ENCODE results near the gene KHDC3L. TPM values are rescaled to one million over a fixed set of nuclear protein-coding genes. Genes with fewer than 3 reads are reported as not detected.
"Not testable (repeated sequence)": the region's sequence is repeated elsewhere in the genome, so short reads cannot be mapped to it uniquely, and the experiment has no call there.

Gene KHDC3L
- total RNA-seq, 1 donor from 2014 or later = not detected

DNA sequence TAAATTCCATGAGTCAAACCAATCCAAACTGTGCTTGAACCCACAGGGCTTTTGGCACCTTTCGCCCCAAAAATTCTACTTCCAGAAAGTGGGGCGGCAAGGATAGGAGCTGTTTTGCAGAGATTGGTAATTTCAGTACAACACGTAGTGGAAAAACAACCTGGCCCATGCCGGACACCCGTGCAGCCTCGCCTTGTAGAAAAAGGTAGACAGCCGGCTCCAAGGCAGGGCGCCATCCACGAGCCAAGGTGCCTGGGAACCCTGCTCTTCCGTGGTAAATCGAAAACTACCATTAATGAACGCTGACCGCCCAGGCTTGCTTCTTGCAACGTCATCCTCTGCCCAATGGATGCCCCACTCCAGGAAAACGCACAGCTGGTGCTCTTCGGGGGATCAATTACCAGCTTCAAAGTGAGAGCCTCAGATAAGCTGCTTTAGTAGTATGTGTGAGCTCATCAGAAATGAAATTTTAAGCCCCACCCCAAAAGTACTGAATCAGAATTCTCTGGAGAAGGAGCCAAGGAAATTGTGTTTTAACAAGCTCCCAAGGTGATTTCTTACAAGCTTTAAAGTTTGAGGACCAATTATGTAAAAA is 5.4 kb downstream of the KHDC3L start:
- intact Hi-C loops (cut with DNase I) = no loop called here
- no peak for DNase-seq (ENCODE audit: low spot score)

DNA sequence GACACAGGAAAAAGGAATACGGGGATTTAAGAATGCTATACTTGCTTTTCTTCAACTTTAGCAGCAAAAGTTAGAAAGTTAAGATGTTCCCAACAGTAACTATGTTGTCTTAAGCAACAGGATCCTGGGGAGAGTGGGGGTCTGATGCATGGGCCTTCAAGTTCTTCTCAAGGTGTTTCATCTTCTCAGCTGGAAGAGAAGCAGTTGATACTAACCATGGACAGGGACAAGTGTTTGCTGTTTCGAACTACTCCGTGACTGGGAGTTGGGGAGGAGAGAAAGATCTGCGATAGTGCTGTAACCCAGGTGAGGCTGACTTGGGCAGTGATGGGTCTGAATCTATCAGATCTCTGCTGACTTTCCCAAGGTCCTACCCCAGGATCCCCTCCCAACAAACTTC is 6.2 kb downstream of the KHDC3L start:
- intact Hi-C loops (cut with DNase I) = no loop called here
- DNase-seq (ENCODE audit: low spot score) = no peak

DNA sequence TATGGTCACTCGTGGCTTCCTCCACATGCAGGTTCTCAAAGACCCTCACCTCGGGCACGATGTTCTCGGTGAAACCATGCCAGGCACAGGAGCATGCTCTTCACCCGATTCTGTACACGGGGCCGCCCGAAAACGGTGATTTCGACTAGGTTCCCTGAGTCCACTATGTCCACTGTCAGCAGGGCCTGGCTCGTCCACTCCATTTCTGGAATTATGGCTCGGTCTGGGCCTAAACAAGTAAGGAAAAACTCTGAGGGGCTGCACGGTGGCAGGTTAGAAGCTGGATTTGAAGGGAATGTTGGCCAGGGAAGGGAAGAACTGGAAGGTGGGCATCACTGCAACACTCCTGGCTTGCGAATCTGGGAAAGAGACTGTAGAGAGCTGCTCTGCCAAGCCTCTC is 6.7 kb downstream of the KHDC3L start:
- no peak for DNase-seq (ENCODE audit: low spot score)
- intact Hi-C loops (cut with DNase I) = no loop called here

DNA sequence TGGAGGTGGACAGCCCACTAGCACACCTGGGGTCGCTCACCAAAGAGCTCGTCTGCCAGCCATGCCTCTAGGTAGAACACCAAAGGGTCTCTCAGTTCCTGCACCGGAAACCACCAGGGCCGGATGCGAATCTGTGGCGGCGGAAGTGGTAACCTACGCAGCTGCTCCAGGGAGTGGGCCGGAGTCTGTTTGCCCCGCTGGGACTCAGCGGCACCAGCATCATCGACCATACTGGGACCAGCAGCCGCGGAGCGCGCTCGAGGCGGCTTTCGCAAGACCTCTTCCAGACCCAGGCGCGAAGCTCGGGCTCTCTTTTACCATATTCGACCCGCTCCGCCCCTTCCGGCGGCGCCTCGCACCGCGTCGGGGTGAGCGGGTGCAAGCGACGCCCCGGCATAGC is 7.1 kb downstream of the KHDC3L start, which contains the start of gene OOEP:
OOEP (minus strand) TSS at position 335 of the 400 bp plus-strand sequence; CDS start at position 230, 105 bp downstream.
- intact Hi-C loops (cut with DNase I) = no loop called here
- DNase-seq (ENCODE audit: low spot score) = no peak

DNA sequence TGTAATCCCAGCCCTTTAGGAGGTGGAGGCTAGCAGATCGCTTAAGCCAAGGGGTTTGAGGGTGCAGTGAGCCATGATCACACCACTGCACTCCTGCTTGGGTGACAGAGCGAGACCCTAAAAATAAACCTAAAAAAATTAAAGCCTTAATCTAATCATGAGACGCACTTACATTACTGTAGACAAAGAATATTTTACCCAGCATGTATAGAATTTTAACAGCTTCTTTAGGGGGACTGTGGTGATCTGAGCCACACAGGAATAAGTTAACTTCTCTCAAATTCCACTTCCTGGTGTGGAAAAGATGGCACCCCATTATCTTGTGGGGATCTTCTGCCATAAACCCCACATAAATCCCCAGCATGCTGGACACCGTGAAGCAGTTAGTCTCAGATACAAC is 9.5 kb downstream of the KHDC3L start:
- DNase-seq (ENCODE audit: low spot score) = no peak
- intact Hi-C loops (cut with DNase I) = no loop called here

DNA sequence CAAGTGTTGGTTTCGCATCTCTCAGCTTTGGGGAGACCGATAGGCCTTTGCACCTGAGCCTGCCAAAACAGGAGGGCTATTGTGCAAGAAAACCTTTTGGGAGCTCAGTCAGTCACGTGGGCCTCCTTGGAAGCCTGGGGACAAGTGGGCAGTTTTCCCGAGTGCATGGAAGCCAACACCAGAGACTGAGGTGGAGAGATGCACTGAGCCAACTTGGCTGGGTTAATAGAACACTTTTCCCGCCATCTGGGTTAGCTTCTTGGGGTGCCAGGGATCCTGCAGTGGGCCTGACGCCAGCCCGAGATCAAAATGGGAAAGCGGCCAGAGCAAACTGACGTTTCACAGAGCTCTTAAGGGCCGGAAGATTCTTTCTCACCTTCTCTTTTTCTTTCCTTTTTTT is 10.1 kb downstream of the KHDC3L start:
- DNase-seq (ENCODE audit: low spot score) = no peak
- intact Hi-C loops (cut with DNase I) = no loop called here

DNA sequence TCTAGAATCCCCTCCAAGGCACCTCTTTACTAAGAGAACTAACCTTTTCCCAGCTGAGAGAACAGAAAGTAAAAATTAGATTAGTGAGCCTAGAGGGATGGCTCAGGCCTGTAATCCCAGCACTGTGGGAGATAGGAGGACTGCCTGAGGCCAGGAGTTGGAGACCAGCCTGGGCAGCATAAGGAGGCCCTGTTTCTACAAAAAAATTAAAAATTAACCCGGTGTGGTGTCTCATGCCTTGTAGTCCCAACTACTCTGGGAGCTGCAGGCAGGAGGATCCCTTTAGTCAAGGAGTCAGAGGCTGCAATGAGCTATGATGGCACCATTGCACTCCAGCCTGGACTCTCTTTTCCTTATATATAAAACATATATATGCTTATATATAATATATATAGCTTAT is 12.8 kb downstream of the KHDC3L start:
- no peak for DNase-seq (ENCODE audit: low spot score)
- intact Hi-C loops (cut with DNase I) = no loop called here

DNA sequence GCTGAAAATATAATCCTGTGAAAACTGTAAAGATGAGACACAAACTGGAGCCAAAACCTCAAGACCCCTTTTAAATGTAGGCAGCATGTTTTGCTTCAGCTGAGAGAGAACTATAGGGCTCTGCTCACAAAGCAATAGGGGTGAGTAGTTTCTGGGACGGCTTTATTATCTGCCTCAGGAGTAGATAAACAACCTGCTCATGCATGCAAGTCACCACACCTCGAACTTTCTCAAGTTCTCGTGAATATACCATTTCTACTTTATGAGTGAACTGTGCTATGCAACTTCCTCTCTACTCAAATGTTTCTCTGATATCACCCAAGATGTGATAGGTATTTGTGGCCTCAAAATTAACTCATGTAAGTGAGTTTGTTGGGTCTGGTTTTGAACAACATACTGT is 14.8 kb downstream of the KHDC3L start:
- intact Hi-C loops (cut with DNase I) = no loop called here
- no peak for DNase-seq (ENCODE audit: low spot score)

DNA sequence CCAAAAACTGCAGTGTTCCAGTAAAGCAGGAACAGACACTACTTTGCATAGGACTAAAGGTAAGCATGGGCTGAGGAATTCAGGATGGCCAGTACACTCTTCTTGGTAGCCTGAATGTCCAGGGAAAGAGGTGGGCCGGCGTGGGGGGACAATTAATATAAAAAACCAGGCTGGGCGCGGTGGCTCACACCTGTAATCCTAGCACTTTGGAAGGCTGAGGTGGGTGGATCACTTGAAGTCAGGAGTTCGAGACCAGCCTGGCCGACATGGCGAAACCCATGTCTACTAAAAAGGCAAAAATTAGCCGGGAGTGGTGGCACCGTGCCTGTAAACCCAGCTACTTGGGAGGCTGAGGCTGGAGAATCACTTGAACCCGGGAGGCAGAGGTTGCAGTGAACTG is 19.1 kb downstream of the KHDC3L start:
- intact Hi-C loops (cut with DNase I); DNase-seq (ENCODE audit: low spot score): not testable (repeated sequence)

DNA sequence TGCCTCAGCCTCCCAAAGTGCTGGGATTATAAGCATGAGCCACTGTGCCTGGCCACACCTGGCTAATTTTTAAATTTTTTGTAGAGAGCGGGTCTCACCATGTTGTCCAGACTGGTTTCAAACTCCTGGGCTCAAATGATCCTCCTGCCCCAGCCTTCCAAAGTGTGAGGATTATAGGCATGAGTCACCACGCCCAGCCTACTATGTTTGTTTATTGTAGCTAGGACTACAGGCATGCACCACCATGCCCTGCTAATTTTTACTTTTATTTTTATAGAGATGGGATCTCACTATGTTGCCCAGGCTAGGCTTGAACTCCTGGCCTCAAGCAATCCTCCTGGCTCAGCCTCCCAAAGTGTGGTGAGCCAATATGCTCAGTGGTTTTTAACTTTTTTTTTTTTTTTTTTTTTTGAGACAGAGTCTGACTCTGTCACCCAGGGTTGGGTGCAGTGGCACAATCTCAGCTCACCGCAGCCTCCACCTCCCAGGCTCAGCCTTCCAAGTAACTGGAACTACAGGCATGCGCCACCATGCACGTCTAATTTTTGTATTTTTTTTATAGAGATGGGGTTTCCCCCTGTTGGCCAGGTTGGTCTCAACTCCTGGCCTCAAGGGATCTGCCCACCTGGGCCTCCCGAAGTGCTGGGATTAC is 20.1 kb downstream of the KHDC3L start:
- DNase-seq (ENCODE audit: low spot score) = no peak
- intact Hi-C loops (cut with DNase I) = no loop called here

DNA sequence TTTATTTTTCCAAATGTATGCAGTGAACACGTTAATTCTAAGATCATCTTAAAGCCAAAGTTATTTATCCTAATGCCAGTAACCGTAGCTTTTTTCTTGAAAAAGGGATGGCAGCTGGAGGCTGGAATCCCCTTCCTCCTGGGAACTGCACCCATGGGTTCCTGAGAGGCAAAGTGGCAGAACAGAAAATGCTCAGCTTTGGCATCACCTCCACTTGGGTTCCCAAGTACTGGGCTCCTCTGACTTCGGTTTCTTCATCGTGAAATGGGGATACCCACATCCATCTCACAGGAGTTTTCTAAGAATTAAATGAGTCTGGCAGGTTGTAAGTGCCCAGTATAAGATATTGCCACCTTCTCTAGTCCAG is 26.0 kb downstream of the KHDC3L start:
- intact Hi-C loops (cut with DNase I) = no loop called here
- no peak for DNase-seq (ENCODE audit: low spot score)

DNA sequence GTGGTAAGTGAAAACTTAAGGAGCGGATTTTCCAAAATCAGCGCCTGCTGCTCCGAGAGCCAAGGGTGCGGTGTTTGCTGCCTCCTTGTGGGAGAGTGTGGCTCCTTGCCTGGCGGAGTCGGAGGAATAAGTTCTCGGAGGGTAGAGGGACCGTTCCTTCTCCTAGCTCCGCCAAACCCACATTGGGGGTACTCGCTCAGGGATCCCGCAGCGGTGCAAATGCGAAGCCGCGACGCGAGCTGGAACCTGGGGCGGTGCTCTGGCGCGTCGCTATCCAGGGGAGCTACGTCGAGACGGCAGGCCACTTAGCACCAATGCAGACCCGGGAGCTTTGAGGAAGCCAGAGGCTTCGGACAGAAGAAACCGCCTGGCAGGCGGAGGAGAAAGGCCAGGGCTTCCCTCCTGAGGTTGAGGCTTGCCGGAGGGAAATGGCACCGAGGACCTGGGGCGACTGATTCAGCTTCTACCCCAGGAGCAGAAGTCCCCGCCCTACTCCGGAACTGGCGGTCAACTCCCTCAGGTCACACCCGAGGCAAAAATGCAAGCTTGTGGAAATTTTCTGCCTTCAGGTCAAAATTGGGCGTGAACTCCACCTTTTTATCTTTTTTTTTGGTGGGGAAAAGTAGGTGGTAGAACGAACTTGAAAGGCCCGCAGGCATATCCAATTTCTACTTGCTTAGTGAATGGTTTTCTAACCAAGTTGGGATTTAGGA is 26.5 kb downstream of the KHDC3L start:
- DNase-seq (ENCODE audit: low spot score) = peak; percentile 82
- intact Hi-C loops (cut with DNase I) = no loop called here

DNA sequence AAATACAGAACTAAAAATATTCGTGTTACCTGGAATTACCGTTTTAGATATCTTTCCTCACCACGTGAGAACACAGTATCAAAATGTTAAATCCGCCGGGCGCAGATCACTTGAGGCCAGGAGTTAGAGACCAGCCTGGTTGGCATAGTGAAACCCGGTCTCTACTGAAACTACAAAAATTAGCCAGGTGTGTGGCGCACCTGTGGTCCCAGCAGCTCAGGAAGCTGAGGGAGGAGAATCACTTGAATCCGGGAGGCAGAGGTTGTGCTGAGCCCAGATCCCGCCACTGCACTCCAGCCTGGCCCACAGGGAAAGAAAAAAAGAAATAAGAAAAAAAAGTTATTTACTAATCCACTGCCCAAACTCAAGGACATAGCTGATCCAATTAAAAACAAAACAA is 27.4 kb downstream of the KHDC3L start:
- DNase-seq (ENCODE audit: low spot score) = no peak
- intact Hi-C loops (cut with DNase I) = no loop called here

DNA sequence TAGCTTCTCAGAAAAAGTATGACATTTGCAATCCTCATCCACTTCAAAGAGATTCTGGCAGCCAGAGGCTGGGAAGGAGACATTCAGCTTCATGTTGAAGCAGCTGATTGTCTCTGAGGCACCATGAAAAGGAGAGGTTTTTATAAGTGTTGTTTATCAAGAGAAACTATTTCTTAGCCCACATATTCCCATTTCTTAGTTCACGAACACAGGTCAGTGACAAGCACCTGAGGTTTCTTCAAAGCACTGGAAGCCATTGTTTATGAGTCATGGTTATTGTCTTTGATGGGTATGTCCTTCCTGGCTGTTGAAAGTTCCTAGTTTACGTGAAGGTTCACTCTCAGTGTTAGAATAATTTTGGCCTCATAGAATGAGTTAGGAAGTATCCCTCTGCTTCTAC is 29.2 kb downstream of the KHDC3L start:
- no peak for DNase-seq (ENCODE audit: low spot score)
- intact Hi-C loops (cut with DNase I) = no loop called here

DNA sequence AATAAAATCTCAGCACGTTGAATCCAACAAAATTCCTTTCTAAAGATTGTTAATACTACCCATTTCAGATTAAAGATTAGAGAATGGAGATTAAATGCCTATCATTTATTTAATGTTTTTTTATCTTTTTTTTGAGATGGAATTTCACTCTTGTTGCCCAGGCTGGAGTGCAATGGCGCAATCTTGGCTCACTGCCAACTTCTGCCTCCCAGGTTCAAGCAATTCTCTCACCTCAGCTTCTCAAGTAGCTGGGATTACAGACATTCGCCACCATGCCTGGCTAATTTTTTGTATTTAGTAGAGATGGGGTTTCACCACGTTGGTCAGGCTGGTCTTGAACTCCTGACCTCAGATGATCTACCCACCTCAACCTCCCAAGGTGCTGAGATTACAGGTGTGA is 29.7 kb downstream of the KHDC3L start:
- not testable (repeated sequence) for DNase-seq (ENCODE audit: low spot score)

DNA sequence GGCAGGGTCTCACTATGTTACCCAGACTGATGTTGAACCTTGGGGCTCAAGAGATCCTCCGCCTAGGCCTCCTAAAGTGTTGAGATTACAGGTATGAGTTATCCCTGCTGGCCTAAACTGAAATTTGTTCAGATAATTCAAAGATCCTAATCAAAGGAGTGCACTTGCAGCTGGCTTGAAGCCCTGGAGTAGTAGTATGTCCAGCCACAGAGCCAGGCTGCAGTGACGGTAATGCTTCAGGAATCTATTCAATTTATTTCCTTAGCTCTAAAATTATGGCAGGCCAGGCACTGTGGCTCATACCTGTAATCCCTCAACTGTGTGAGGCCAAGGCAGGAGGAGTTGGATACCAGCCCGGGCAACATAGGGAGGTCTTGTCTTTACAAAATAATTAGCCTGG is 30.8 kb downstream of the KHDC3L start:
- DNase-seq (ENCODE audit: low spot score) = no peak
- intact Hi-C loops (cut with DNase I) = no loop called here

More for the DNA sequence above, 29.7 kb downstream of the KHDC3L start:
- intact Hi-C loops (cut with DNase I) = not testable (repeated sequence)

DNA sequence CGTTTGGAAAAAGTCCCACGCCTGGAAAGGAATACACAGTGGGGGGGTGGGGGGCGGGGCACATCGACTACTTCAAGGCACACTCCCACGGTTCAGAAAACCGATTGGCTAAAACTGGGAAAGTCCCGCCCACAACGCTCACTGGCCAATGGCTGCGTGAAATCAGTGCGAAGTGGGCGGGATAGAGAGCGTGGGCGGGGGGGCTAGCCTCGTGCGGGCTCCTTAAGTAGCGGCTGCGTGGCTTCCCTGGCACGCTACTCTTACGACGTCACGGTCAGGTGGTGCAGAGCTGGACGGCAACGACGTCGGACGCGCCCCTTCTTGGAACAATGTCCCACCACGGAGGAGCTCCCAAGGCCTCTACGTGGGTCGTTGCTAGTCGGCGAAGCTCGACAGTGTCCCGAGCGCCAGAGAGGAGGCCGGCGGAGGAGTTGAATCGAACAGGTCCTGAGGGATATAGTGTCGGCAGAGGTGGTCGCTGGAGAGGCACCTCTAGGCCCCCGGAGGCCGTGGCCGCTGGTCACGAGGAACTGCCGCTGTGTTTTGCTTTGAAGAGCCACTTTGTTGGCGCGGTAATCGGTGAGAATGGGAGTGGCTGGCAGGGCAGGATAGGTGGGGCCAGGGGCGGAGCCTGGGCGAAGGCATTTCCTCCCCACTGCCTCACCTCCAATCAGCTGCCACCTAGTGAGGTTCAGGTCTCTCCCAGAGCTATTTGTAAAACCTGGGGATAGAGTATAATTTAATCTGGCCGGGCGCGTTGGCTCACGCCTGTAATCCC is 32.3 kb downstream of the KHDC3L start, which contains the start of gene DDX43:
DDX43 (plus strand) TSS at position 252 of the 778 bp plus-strand sequence; CDS start at position 330, 78 bp downstream.
- no peak for DNase-seq (ENCODE audit: low spot score)
- intact Hi-C loops (cut with DNase I) = no loop called here

DNA sequence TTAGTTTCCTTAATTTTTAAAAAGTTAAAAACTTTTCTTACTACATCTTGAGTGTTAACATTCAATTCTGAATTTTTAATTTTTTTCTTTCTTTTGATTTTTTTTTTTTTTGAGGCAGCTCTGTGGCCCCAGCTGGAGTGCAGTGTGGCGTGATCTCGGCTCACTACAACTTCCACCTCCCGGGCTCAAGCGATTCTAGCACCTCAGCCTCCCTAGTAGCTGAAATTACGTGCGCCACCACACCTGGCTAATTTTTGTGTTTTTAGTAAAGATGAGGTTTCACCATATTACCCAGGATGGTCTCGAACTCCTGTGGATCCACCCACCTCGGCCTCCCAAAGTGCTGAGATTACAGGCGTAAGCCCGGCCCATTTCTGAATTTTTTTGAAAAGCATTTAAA is 33.4 kb downstream of the KHDC3L start:
- no peak for DNase-seq (ENCODE audit: low spot score)
- intact Hi-C loops (cut with DNase I) = no loop called here

DNA sequence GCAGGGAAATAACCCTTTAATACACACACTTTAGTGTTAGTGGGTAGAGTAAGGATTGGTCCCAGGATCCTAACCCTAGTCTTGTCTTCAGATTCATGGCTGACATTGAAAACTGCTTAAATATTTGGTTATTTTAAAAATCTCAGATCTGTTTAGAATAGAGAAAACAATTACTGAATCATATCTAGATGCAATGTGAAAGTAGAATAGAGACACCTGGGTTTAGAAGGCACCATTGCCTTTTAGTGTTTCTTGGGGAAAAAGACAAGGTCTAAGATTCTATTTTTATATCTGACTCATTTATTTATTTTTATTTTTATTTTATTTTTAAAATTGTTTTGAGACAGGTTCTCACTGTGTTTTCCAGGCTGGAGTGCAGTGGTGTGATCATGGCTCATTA is 38.2 kb downstream of the KHDC3L start:
- no peak for DNase-seq (ENCODE audit: low spot score)
- intact Hi-C loops (cut with DNase I) = no loop called here

DNA sequence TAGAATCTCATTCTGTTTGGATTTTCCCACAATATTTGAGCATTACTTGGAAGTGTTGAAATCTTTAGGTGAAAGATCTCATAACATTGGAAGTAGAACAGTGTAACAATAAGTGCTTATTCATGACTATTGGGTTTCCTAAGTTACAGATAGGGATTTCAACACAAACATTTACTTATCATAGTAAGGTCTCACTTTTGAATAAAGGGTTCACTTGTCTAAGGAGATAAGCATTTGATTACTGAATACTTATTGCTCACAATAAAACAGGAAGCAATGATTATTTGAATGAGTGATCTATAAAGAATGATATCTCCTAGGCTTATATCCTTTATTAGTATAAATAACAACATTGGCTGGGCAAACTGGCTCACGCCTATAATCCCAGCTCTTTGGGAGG is 46.9 kb downstream of the KHDC3L start:
- intact Hi-C loops (cut with DNase I) = no loop called here

More for the DNA sequence above, 46.9 kb downstream of the KHDC3L start:
- DNase-seq (ENCODE audit: low spot score) = no peak
